ENCODE measurements around the gene S100A13.

- TF ChIP-seq SUZ12 (IDR thresholded peaks at IDR 0.05; ENCODE audit: extremely low read depth, insufficient read depth, insufficient read length) (no peak), YY1 (IDR thresholded peaks at IDR 0.05; ENCODE audit: insufficient read depth, insufficient read length) (no peak), ZNF274 (IDR thresholded peaks at IDR 0.05; ENCODE audit: low read depth, low read length) (no peak)
Measured at GRCh38 chr1:153648000-153648643, 20.8 kb upstream of the S100A13 start.
